AML-193 (cell line): Measurements from ENCODE around the gene DBP.
"Not testable (repeated sequence)": the region's sequence is repeated elsewhere in the genome, so short reads cannot be mapped to it uniquely, and the experiment has no call there.

Experiments used
- DNase-seq, 2 experiments: peaks; one replicate each; lab custom pipeline; 2025; lab: John Stamatoyannopoulos, UW

The DBP gene

DNA sequence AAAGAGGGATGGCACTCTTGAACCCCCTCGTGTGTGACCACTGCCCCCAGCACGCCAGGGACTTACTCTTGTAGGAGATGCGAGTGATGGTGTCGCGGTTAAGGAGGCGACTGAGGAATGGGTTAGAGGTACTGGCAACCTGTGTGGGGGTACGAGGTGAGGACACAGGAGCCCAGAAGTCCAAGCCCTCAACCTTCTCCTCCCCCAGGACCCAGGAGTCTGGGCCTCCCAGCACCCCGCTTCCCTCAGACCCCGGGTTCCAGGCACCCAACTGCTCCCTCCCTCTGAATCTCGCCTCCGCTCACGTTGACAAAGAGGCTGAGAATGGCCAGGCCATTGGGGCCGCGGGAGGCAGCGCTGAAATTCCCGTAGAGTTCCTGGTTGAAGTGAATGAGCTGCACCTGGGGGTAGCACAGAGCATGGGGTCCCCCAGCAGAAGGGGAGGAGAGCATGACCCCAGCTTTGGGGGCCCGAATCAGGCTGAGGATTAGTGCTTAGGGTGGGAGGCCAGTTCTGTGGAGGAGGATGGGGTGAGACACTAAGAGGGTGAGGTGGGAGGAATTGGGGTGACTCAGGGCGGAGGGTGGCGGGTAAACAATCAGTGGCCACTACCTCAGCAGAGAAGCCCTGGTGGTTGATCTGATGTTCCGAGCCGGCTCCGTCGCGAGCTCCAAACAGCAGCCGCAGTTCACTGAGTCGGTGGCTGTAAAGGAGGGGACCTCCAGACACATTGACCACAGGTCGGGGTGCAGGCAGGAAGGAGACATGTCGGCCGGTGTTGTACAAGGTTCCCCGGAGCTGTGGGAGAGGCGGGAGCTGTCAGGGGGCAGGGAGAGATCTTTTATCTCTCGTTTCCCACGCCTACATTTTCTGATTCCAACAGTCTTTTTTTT, 2.5 kb upstream of the DBP start:
- DNase-seq: no peak

DNA sequence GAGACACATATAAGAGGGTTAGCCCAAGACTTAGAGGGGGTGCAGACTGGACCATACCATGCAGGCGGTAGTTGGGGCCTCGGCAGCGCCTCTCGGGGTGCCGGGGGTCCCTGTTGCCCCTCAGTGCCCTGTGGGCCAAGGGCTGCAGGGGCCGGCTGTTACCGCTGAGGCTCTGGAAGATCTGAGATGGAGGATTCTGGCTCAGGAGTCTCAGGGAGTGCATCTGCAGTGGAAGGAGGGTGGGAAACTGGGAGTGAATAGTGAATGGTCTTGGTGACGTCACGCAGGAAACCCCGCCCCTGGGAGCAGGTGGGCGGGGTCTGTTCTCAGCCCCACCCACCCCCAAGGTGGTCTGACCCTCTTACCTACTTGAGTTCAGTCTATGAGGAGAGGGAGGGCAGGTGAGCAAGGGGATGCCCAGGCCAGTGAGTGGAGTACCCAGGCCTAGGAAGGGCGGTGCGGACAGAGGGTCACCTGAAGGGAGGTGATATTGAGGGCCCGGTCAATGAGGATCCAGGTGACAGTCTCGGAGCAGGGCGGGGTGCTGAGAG, 1.7 kb upstream of the DBP start:
- no peak for DNase-seq

DNA sequence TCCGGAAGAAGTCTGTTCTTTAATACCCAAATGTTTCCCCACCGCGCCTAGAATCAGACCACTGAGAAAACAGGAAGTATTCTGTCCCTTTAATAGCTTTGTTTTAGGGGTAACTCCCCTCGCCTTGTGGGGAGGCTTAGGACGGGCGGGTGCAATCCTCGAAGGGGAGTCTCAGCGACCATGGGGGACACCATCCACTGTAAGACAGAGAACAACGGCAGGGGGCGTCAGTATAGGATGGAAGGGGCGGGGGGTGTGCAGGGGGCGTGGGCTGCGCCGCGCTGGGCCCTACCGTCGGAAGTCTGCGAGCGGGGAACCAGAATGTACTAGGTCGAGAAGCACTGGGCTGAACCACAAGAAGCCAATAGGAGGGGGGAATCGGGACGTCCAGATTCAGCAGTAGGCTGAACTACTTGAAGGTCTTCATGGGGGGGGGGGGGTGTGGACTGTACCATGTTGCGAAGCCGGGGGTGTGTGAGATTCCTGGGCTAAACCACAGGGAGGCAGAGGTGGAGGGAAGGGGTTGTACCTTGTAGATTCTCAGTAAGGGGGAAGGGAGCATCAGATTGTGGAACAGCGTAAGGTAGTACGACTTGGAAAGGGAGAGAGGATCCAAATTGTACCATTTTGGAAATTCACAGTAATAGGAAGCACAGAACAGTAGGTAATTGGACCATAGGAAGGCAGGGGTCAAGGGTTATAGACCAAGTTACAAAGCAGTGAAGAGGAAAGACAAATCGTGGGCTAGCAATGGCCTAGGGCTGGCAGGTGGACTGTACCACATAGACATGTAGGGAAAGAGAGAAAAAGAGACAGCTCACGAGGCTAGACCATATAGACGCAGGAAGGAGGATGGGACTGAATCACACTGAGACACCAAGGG, 1.0 kb upstream of the DBP start:
- peak; percentile 80 to 88 for DNase-seq

DNA sequence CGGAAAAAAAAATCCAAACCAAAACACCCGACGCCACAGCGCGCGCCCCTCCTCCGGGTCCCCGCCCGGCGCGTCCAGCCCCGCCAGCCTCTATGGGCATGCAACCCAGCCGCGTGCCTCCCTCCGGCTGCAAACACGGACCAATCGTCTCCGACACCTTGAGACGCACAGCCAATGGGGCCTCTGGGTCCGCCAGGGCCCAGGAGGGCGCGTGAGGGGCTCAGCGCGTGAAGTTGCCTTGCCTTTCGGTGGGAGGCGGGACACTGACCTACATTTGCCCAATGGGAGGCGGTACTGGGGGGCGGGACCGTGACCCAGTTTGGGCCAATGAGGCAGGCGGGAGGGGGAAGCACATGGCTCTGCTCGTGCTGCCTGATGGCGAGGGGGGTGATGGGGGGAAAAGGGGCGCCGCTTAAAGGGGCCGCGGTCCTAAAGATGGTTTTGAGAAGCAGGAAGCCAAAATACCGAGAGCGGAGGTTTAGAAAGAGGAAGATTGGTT, 319 bp upstream of the DBP start:
- DNase-seq: peak; percentile 100

GRCh38 chr19:48635966-48636858, 967 bp downstream of the DBP start:
- DNase-seq: no peak

GRCh38 chr19:48635263-48635965, 1.8 kb downstream of the DBP start:
- DNase-seq: peak; percentile 26 to 52

DNA sequence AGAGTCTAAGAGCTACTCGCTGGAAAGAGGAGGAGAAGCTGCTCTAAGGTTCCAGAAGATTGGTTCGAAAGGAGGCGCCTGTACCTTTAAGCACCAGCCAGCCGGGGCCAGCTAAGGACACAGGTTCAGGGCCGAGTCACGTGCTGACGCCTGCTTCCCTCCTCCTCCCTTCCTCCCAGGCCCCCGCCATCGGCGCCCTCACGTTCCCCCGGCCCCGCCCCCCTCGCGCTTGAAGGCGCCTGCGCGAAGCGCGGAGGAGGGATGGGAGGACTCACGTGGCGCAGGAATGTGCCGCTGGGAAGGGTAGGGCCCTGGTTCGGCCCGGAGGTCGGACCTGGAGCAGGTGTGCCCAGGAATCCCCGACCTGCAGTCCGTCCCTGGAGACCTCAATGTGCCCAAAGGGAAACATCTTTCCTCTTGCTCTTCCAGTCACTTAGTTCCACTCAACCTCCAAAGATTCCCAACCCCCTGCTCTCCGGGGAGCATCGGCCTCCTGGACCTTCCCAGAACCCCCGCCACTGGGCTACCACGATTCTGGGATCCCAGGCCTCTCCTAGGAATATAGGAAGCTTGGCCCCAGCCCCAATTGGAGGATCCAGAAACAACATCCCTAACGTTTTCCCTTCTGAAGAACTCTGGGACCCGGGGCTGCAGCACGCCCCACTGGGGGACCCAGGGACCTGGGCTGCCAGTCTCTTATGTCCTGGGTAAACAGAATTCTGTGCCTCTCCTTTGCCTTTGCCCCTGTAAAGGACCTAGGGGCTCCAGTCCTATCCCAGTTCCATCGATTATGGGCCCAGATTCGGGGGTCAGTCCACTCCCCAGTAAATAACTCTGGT, 2.5 kb downstream of the DBP start:
- peak; percentile 91 to 92 for DNase-seq

DNA sequence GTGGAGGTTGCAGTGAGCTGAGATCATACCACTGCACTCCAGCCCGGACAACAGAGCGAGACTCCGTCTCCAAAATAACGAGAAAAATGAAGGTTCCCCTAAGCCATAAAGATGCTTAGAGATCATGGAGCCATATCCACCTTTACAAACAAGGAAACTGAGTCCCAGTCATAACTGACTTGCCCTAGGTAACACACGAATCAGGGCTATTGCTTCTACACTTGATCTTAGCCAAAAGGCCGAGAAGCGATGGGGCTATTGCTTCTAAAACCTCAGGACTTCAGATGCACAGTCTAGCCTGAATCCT, 3.2 kb downstream of the DBP start:
- no peak for DNase-seq

GRCh38 chr19:48633148-48634035, 3.8 kb downstream of the DBP start:
- no peak for DNase-seq

DNA sequence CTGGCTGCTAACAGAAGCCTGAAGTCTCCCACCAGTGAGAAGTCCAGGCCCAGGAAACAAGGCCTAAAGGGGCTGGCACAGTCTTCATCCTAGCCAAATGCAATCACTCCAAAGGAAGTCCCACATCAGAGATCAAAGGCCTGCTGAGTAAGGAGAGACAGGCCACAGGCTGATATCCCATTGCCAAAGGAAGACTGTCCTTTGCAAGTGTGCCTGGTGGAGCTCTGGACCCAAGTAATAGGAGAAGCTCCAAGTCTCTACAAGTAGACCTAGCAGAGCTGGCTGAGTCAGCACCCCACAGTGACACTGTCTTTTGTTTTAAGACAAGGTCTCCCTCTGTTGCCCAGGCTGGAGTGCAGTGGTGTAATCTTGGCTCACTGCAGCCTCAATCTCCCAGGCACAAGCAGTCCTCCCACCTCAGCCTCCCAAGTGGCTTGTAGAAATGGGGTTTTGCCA, 4.5 kb downstream of the DBP start:
- no peak for DNase-seq

GRCh38 chr19:48632286-48632685, 4.9 kb downstream of the DBP start:
- not testable (repeated sequence) for DNase-seq

- DNase-seq: no peak
Observed at GRCh38 chr19:48631225-48631624, 6.0 kb downstream of the DBP start.

- no peak for DNase-seq
Observed at GRCh38 chr19:48630296-48631063, 6.7 kb downstream of the DBP start.

DNA sequence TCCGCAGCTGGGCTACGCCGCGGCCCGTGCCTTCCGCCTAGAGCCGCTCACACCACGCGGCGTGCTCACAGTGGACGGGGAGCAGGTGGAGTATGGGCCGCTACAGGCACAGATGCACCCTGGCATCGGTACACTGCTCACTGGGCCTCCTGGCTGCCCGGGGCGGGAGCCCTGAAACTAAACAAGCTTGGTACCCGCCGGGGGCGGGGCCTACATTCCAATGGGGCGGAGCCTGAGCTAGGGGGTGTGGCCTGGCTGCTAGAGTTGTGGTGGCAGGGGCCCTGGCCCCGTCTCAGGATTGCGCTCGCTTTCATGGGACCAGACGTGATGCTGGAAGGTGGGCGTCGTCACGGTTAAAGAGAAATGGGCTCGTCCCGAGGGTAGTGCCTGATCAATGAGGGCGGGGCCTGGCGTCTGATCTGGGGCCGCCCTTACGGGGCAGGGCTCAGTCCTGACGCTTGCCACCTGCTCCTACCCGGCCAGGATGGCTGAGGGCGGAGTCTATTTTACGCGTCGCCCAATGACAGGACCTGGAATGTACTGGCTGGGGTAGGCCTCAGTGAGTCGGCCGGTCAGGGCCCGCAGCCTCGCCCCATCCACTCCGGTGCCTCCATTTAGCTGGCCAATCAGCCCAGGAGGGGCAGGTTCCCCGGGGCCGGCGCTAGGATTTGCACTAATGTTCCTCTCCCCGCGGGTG, 7.4 kb downstream of the DBP start:
- DNase-seq: no peak

- DNase-seq: no peak
Observed at GRCh38 chr19:48629297-48629598, 7.9 kb downstream of the DBP start.

DNA sequence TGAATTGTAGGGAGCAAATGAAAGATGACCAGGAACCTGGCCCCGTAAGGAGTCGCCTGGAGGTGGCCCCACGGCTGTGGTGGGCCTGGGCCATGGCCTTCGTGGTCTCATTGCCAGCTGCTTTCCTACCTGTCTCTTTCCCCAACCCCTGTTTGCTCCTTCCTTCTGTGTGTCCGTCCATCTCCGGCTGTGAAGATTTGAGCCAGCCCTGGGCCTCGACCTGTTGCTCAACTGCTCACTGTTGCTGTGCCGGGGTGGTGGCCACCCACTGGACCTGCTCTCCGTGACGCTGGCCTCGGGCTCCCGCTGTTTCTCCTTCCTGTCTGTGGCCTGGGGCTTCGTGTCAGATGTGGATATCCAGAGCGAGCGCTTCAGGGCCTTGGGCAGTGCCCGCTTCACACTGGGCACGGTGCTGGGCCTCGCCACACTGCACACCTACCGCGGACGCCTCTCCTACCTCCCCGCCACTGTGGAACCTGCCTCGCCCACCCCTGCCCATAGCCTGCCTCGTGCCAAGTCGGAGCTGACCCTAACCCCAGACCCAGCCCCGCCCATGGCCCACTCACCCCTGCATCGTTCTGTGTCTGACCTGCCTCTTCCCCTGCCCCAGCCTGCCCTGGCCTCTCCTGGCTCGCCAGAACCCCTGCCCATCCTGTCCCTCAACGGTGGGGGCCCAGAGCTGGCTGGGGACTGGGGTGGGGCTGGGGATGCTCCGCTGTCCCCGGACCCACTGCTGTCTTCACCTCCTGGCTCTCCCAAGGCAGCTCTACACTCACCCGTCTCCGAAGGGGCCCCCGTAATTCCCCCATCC, 8.5 kb downstream of the DBP start:
- no peak for DNase-seq

GRCh38 chr19:48627865-48628314, 9.3 kb downstream of the DBP start:
- no peak for DNase-seq
